Measurements from ENCODE around the gene MTCL1. TPM values are rescaled to one million over a fixed set of nuclear protein-coding genes. Genes with fewer than 3 reads are reported as not detected.

MTCL1 gene
- total and polyA plus RNA-seq, 9 of the 15 experiments (the other 6 are each of a cell fraction or from before 2014, with no cell fraction given): 0.21 to 7.4 (median 3.7) TPM

DNA sequence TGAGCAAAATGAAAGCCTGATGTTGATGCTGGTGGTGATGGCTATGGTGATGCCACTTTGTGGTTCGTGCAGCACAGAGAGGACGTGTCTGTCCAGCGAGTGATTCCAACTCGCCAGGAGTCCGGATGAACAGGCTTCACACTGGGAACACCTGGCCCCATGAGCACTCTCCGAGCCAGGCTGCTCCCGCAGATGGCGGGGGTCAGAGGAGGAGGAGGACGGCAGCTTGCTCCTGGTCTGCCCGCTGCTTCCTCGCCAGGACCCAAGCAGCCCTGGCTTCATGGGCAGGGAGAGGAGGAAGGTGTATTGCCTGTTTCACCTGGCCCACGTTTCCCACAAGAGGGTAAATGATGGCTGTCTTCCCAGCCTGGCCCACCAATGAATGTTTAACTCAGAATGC lies 121.6 kb downstream of the MTCL1 start:
- Histone ChIP-seq H2AFZ (ENCODE audit: low read depth, low read length) (no peak overlapping the region), H3K4me3 (no peak overlapping the region), H3K36me3 (ENCODE audit: control insufficient read depth, insufficient read depth, low read length) (no peaks in the 10 kb centered on the region), H3K9me3 (replicated peaks; ENCODE audit: control insufficient read depth, insufficient read depth, low read depth, low read length) (no peaks in the 10 kb centered on the region), H3K79me2 (ENCODE audit: control insufficient read depth, insufficient read depth, low read length) (no peaks in the 10 kb centered on the region), H3K27ac (ENCODE audit: extremely low read depth, low read depth, low read length) (no peak overlapping the region), H4K20me1 (replicated peaks; ENCODE audit: control insufficient read depth, insufficient read depth, low read length) (no peaks in the 10 kb centered on the region; the same call in 1 of the 2 replicates), H3K27me3 (ENCODE audit: control insufficient read depth in 2 of 2, insufficient read depth in 2 of 2, low read length in 2 of 2) (peaks cover 35 to 80% of the 10 kb centered on the region in 2 experiments), H3K4me1 (replicated peaks in 1 of 2; ENCODE audit: control insufficient read depth in 2 of 2, insufficient read depth in 2 of 2, low read length in 2 of 2) (peaks cover 0 to 29% of the 10 kb centered on the region in 2 experiments; a peak in 4 of 5 replicates), H3K9ac (ENCODE audit: insufficient read depth in 1 of 2, low read depth in 2 of 2, low read length in 2 of 2) (no peak overlapping the region; a peak in 1 of 4 replicates), H3K4me2 (ENCODE audit: insufficient read depth, low read length) (no peak overlapping the region), H3K9me1 (ENCODE audit: control insufficient read depth, insufficient read depth, low read length) (no peaks in the 10 kb centered on the region)
- intact Hi-C loops (cut with micrococcal nuclease) (no loop called here), in situ Hi-C loops (cut with MboI) (no loop called here)
- TF ChIP-seq RB1 (IDR thresholded peaks at IDR 0.05; ENCODE audit: low read depth) (no peak), ZNF143 (CRISPR knock-in tag; IDR thresholded peaks at IDR 0.05) (no peak), FOXP4 (CRISPR knock-in tag; IDR thresholded peaks at IDR 0.05; ENCODE audit: borderline replicate concordance) (no peak), ZNF717 (CRISPR knock-in tag; IDR thresholded peaks at IDR 0.05) (no peak), ZFP36 (IDR thresholded peaks at IDR 0.05; ENCODE audit: low read depth, low read length, partially characterized antibody) (no peak), ILF3 (IDR thresholded peaks at IDR 0.05; ENCODE audit: borderline replicate concordance) (no peak), EZH2 (IDR thresholded peaks at IDR 0.05; ENCODE audit: borderline replicate concordance, low read depth, low read length) (no peak), RNF2 (IDR thresholded peaks at IDR 0.05) (no peak), ATF1 (CRISPR knock-in tag; IDR thresholded peaks at IDR 0.05) (no peak), ATF1 (tag; IDR thresholded peaks at IDR 0.05) (no peak), MXI1 (IDR thresholded peaks at IDR 0.05; ENCODE audit: low read depth, low read length) (no peak), CAMTA2 (CRISPR knock-in tag; conservative IDR thresholded peaks at IDR 0.05) (no peak), RBM17 (IDR thresholded peaks at IDR 0.05; ENCODE audit: borderline replicate concordance, low read depth, low read length) (no peak)
- TF ChIP-seq, protein P1, sequence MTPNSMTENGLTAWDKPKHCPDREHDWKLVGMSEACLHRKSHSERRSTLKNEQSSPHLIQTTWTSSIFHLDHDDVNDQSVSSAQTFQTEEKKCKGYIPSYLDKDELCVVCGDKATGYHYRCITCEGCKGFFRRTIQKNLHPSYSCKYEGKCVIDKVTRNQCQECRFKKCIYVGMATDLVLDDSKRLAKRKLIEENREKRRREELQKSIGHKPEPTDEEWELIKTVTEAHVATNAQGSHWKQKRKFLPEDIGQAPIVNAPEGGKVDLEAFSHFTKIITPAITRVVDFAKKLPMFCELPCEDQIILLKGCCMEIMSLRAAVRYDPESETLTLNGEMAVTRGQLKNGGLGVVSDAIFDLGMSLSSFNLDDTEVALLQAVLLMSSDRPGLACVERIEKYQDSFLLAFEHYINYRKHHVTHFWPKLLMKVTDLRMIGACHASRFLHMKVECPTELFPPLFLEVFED (CRISPR knock-in tag; conservative IDR thresholded peaks at IDR 0.05): no peak
- TF ChIP-seq, protein P2, sequence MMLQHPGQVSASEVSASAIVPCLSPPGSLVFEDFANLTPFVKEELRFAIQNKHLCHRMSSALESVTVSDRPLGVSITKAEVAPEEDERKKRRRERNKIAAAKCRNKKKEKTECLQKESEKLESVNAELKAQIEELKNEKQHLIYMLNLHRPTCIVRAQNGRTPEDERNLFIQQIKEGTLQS (IDR thresholded peaks at IDR 0.05): no peak
- TF ChIP-seq, protein P2 (CRISPR knock-in tag; conservative IDR thresholded peaks at IDR 0.05): no peak
- no peak for FAIRE-seq
- no peak for ATAC-seq
- ChIA-PET POLR2A (interaction anchor here (0.7 to 1.2 kb wide), 2 partner anchors 8 to 14 kb away, joined by 3 read pairs; no protein-coding TSS in a partner anchor), CTCF (ENCODE audit: low intra/inter-chr PET ratio) (no interaction called here)
- 12% methylated on average over 12 of the region's 12 CpGs for WGBS (ENCODE audit: insufficient coverage, low coverage, missing lambda C conversion rate)
- no peak for DNase-seq (ENCODE audit: extremely low read depth in 1 of 4, low spot score in 3 of 4)
- BruUV-seq (replicated peaks): no TSS peak

All from K562 (cell line).